Left lung (tissue), 10 donors: ENCODE measurements around the gene ALDH4A1. TPM values are rescaled to one million over a fixed set of nuclear protein-coding genes. Genes with fewer than 3 reads are reported as not detected.

Experiments used
- ATAC-seq: fragments of 200-7000 bp; cut with Tn5 transposase; one replicate; pipeline ENCODE4 v1.9.1; 2020; ENCODE audit warnings: moderate library complexity
- DNase-seq, 4 donors: peaks; one replicate each; pipeline ENCODE4 v3.0.0-alpha.2; 2013 to 2020
- H3K27ac ChIP-seq, 2 donors: fragments of 200-600 bp; sonication (generic) in 1 of 2; one replicate each; pipeline versions ENCODE4 v1.5.0 to v1.8.0; 2020 to 2021
- H3K27me3 ChIP-seq, 2 donors: fragments of 200-600 bp; sonication (generic) in 1 of 2; one replicate each; pipeline versions ENCODE4 v1.5.0 to v1.8.0; 2020 to 2021
- H3K36me3 ChIP-seq, 2 donors: fragments of 200-600 bp; sonication (generic) in 1 of 2; one replicate each; pipeline versions ENCODE4 v1.5.0 to v1.8.0; 2020 to 2021
- H3K4me1 ChIP-seq, 2 donors: fragments of 200-600 bp; one replicate each; pipeline ENCODE4 v1.8.0; 2021
- H3K4me3 ChIP-seq, 2 donors: fragments of 200-600 bp; sonication (generic) in 1 of 2; one replicate each; pipeline versions ENCODE4 v1.5.0 to v1.8.0; 2020 to 2021; ENCODE audit warnings: mild to moderate bottlenecking in 1 of 2
- H3K9me3 ChIP-seq, 2 donors: fragments of 200-600 bp; sonication (generic) in 1 of 2; one replicate each; pipeline versions ENCODE4 v1.5.0 to v1.8.0; 2020 to 2021
- CTCF ChIP-seq, 2 donors: fragments of 200-600 bp; sonication (generic) in 1 of 2; IDR thresholded peaks; one replicate each; pipeline versions ENCODE4 v1.5.0 to v1.8.0; 2021; ENCODE audit warnings: antibody characterized with exemption in 2 of 2
- intact Hi-C, 2 donors: fragments of 100-400 bp; cut with DNase I; formaldehyde crosslinking; loops; one replicate each; pipeline versions ENCODE4 v1.11.2 to v1.14.2; 2022
- polyA plus RNA-seq, 6 donors: library from polyadenylated mRNA; unstranded; fragments of 120-200 nt; gene quantifications; one replicate each; pipeline ENCODE4 v1.2.1, GENCODE V29; 2013; ENCODE audit not compliant: insufficient read length in 6 of 6
- total RNA-seq, 2 donors: library from RNA; stranded (reverse); fragmentation: NEBNext Ultra II Directional; extraction: Animal tissue kit (Norgen Biotek cat#: 25700); gene quantifications; one replicate each; pipeline ENCODE4 v1.2.1, GENCODE V29; 2021
- donor health status: DM: no; HTN: yes; CAD: no.
- donor health status: DM: no; HTN: no; CAD: no.

Gene ALDH4A1
- total and polyA plus RNA-seq, 8 donors = 11.3 to 21.1 (median 19.4) TPM

GRCh38 chr1:18926315-18927081 is 24.1 kb upstream of the ALDH4A1 start:
- intact Hi-C loops = no loop called here
- Histone ChIP-seq H3K27ac (peak overlapping the region; percentile 81 to 92), H3K27me3 (no peaks in the 10 kb centered on the region), H3K4me3 (peak overlapping the region in 1 of 2 donors; percentile 12), H3K4me1 (peaks cover 55 to 71% of the 10 kb centered on the region in 2 donors), H3K9me3 (no peaks in the 10 kb centered on the region), H3K36me3 (no peaks in the 10 kb centered on the region)
- ATAC-seq (peak; percentile 68), DNase-seq (peak in 3 of 4 donors; percentile 56 to 84 (median 71))
- no peak for TF ChIP-seq CTCF (IDR thresholded peaks at IDR 0.05)

- H3K9me3 ChIP-seq = no peaks in the 10 kb centered on the region
- H3K27me3 ChIP-seq = no peaks in the 10 kb centered on the region
- intact Hi-C loops = no loop called here
- H3K27ac ChIP-seq = peak overlapping the region; percentile 71 to 90
- H3K4me1 ChIP-seq = peaks cover 56 to 74% of the 10 kb centered on the region in 2 donors
- DNase-seq = peak in 1 of 4 donors; percentile 61
- no peak for TF ChIP-seq CTCF (IDR thresholded peaks at IDR 0.05)
- ATAC-seq = no peak
- H3K4me3 ChIP-seq = no peak overlapping the region
- H3K36me3 ChIP-seq = peaks cover 0 to 4% of the 10 kb centered on the region in 2 donors
Observed at GRCh38 chr1:18925279-18925678, 22.9 kb upstream of the ALDH4A1 start.

- H3K27ac ChIP-seq = peak overlapping the region; percentile 71 to 90
- H3K9me3 ChIP-seq = no peaks in the 10 kb centered on the region
- no peak overlapping the region for H3K4me3 ChIP-seq
- no peak for ATAC-seq
- peak in 1 of 4 donors; percentile 55 for DNase-seq
- peaks cover 56 to 74% of the 10 kb centered on the region in 2 donors for H3K4me1 ChIP-seq
- no peaks in the 10 kb centered on the region for H3K27me3 ChIP-seq
- intact Hi-C loops = no loop called here
- peaks cover 0 to 14% of the 10 kb centered on the region in 2 donors for H3K36me3 ChIP-seq
- TF ChIP-seq CTCF (IDR thresholded peaks at IDR 0.05) = no peak
Observed at GRCh38 chr1:18924221-18924691, 21.9 kb upstream of the ALDH4A1 start.

GRCh38 chr1:18923756-18924211 is 21.4 kb upstream of the ALDH4A1 start:
- intact Hi-C loops = no loop called here
- H3K27ac ChIP-seq = peak overlapping the region; percentile 71 to 90

More at GRCh38 chr1:18923756-18924211, 21.4 kb upstream of the ALDH4A1 start:
- Histone ChIP-seq H3K9me3 (no peaks in the 10 kb centered on the region), H3K27me3 (no peaks in the 10 kb centered on the region), H3K4me3 (no peak overlapping the region), H3K4me1 (peaks cover 53 to 71% of the 10 kb centered on the region in 2 donors), H3K36me3 (peaks cover 0 to 18% of the 10 kb centered on the region in 2 donors)
- peak in 2 of 4 donors; percentile 61 to 62 for DNase-seq
- ATAC-seq = no peak
- no peak for TF ChIP-seq CTCF (IDR thresholded peaks at IDR 0.05)
